GM23338 (cell line): ENCODE data around the gene NR3C1.

Source experiments
- EZH2phosphoT487 ChIP-seq: fragments of 200-600 bp; sonication (generic); IDR thresholded peaks from one replicate; pipeline ENCODE4 v1.8.1; 2018; ENCODE audit warnings: antibody characterized with exemption; ENCODE audit not compliant: unreplicated experiment
- TF ChIP-seq, protein P1 (sequence below), 2 experiments: fragments of 200-600 bp in 1 of 2; sonication (generic) in 1 of 2; conservative IDR thresholded peaks; 2 replicates each; pipeline versions ENCODE4 v1.5.1 to v1.6.1; 2016 to 2017; ENCODE audit warnings: antibody characterized with exemption in 2 of 2, low read depth in 2 of 2, mild to moderate bottlenecking in 2 of 2, moderate library complexity in 1 of 2

DNA sequence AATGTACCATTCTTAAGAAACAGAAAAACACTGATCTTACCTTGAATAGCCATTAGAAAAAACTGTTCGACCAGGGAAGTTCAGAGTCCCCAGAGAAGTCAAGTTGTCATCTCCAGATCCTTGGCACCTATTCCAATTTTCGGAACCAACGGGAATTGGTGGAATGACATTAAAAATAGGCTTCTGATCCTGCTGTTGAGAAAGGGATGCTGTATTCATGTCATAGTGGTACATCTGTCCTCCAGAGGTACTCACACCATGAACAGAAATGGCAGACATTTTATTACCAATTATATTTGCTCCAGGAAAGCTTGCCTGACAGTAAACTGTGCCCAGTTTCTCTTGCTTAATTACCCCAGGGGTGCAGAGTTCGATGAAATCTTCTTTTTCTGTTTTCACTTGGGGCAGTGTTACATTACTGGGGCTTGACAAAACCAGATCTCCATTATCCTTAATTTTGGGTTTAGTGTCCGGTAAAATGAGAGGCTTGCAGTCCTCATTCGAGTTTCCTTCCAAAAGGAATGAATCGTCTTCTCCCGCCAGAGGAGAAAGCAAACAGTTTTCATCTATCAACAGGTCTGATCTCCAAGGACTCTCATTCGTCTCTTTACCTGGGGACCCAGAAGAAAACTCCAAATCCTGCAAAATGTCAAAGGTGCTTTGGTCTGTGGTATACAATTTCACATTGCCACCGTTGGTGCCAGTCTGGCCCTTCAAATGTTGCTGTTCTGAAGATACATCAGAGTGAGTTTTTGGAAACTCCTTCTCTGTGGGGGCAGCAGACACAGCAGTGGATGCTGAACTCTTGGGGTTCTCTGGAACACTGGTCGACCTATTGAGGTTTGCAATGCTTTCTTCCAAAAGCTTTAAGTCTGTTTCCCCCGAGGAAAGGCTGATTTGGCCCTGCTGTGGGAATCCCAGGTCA lies 3.6 kb downstream of the NR3C1 start:
- no peak for TF ChIP-seq EZH2phosphoT487
- TF ChIP-seq, protein P1, sequence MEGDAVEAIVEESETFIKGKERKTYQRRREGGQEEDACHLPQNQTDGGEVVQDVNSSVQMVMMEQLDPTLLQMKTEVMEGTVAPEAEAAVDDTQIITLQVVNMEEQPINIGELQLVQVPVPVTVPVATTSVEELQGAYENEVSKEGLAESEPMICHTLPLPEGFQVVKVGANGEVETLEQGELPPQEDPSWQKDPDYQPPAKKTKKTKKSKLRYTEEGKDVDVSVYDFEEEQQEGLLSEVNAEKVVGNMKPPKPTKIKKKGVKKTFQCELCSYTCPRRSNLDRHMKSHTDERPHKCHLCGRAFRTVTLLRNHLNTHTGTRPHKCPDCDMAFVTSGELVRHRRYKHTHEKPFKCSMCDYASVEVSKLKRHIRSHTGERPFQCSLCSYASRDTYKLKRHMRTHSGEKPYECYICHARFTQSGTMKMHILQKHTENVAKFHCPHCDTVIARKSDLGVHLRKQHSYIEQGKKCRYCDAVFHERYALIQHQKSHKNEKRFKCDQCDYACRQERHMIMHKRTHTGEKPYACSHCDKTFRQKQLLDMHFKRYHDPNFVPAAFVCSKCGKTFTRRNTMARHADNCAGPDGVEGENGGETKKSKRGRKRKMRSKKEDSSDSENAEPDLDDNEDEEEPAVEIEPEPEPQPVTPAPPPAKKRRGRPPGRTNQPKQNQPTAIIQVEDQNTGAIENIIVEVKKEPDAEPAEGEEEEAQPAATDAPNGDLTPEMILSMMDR (conservative IDR thresholded peaks at IDR 0.05; ENCODE audit: low read depth in 2 of 2), result no peak
